Activated T-cell treated with anti-CD3 and anti-CD28 coated beads for 48 hours (primary cell): ENCODE data around the gene FOXP4.

Experiments
- DNase-seq: peaks from one replicate; pipeline ENCODE4 v3.0.0-alpha.2; 2020; ENCODE audit warnings: low read depth

The FOXP4 gene

GRCh38 chr6:41547799-41548097 lies 1.6 kb downstream of the FOXP4 start:
- DNase-seq = no peak

- DNase-seq = peak; percentile 47
Observed at GRCh38 chr6:41548098-41548840, 2.1 kb downstream of the FOXP4 start.

DNA sequence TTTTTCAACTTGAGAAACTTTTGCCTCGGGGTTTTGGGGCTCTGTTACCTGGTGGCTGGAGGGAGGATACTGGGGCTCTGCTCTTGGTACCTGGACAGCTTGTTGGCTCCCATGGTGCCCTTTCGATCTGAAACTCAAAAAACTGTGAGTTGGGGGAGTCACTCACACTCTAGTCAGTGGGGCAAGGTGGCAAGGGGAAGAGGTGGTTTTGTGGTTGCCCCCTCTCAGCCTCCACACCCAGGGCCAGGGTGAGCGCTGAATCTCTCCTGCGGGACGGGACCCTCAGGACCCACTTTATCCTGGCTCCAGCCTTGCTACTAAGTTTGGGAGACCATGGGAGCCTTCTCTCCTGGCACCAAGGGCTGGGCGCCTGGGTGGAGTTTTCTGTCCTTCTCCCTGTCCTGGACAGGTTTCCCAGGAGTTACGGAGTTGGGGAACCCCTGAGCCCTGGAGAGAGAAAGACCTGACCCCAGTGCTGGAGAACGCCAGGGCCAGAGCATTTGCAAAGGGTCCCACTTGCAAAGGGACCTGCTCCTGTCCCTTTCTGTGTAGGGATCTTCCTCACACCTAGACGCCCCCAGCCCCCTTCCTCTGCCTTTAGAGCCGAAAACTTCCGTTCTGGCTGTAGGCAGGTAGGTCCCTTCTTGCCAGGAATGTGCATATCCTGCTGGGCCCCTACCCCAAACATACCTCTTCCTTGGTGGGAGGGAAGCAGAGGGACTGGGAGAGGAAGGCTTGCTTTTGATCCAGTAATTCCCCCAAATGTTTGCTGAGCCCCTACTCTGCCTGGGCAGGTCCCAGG lies 2.9 kb downstream of the FOXP4 start:
- no peak for DNase-seq

GRCh38 chr6:41549673-41550072 lies 3.5 kb downstream of the FOXP4 start:
- no peak for DNase-seq

- no peak for DNase-seq
Observed at GRCh38 chr6:41551086-41551700, 5.0 kb downstream of the FOXP4 start.

- no peak for DNase-seq
Observed at GRCh38 chr6:41551857-41552256, 5.7 kb downstream of the FOXP4 start.

DNA sequence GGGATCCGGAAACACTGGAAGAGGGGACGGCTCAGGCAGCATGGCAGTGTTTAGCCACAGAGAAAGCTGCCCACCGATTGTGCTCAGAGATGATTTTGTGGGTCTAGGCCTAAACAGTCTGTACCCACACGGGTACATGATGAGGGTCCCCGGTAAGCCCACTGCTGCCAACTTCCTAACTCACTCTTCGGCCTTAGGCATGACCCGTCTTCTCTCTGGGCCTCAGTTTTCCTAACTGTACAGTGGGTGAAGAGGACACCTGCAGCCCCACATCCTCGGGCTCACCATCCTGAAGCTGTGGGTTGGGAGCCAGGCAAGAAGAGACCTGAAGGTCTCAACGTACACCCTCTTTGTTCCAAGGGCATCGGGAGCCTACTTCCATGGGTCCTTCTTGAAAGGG lies 6.5 kb downstream of the FOXP4 start:
- DNase-seq = no peak

GRCh38 chr6:41553405-41553999 lies 7.3 kb downstream of the FOXP4 start:
- no peak for DNase-seq

GRCh38 chr6:41555326-41556300 lies 9.4 kb downstream of the FOXP4 start:
- no peak for DNase-seq

DNA sequence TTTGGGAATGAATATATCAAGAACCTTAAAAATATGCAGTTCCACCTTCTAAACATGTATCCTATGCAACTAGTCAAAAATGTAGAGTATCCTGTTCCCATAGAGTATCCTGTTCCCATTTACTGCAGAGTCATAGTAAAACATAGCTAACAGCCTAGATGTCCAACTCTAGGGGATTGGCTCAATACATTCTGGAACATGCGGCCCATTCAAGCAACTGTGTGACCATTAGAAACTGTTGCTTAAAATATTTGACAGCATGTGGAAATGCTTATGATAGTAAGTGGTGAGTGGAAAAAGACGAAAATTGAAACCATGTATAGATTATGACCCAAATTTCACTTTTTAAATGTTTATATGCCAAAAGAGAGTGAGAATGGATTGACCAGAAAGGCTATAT lies 11.2 kb downstream of the FOXP4 start:
- no peak for DNase-seq

DNA sequence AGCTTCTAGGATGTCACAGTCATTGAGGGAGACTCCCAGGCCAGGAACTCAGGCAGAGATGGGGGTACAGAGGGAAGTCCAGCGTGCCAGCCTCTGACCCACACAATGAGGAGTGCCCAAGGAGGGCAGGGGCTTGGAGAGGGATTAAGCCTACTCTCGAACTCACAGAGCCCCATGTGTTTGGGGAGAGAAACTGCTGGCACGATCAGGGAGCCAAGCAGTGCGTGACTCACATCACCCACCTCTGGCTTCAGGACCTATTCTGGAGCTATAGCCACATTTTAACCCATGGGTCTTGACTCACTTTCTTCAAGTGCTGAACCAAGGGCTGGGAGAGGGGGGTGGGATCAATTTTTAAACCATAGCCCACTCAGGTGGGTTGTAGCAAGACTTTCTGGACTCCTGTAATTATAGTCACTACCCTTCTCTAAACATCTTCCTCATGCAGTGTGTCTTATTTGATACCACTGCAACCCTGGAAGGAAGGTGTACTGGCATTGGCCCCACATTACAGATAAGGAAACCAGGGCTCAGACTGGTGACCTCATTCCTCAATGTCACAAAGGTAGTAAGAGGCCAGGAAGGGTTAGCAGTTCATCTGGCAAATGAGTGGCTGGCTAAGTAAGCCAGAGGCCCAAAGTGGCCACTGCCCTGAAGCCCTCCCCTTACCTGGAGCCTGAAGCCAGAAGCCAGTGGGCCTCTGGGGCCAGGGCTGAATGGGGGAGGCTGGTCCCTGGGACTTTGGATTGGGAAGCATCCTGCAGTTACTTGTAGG lies 12.0 kb downstream of the FOXP4 start:
- no peak for DNase-seq

- DNase-seq = no peak
Observed at GRCh38 chr6:41559655-41560427, 13.7 kb downstream of the FOXP4 start.

GRCh38 chr6:41560431-41561192 lies 14.4 kb downstream of the FOXP4 start:
- DNase-seq = peak; percentile 75

- DNase-seq = no peak
Observed at GRCh38 chr6:41561416-41561815, 15.2 kb downstream of the FOXP4 start.

GRCh38 chr6:41561931-41562911 lies 16.0 kb downstream of the FOXP4 start:
- DNase-seq = no peak

GRCh38 chr6:41563060-41563776 lies 17.0 kb downstream of the FOXP4 start:
- no peak for DNase-seq

GRCh38 chr6:41564448-41565142 lies 18.4 kb downstream of the FOXP4 start:
- no peak for DNase-seq
